ENCODE measurements around the gene GOSR2. TPM values are rescaled to one million over a fixed set of nuclear protein-coding genes. Genes with fewer than 3 reads are reported as not detected.

Gene GOSR2
- polyA plus RNA-seq (2012; ENCODE audit: insufficient read length, low read depth), result 83.3 TPM

- TF ChIP-seq SIN3A (IDR thresholded peaks at IDR 0.05; ENCODE audit: borderline replicate concordance, insufficient read depth, low read length) (peak; percentile 91; the same call in 1 of the 2 replicates), REST (IDR thresholded peaks at IDR 0.05; ENCODE audit: insufficient read depth in 1 of 2, low read depth in 2 of 2, low read length in 2 of 2) (0 out of 4 replicates have a peak, but pooled peaks of 1 of the 2 experiments have one; percentile 23), TAF1 (IDR thresholded peaks at IDR 0.05; ENCODE audit: borderline replicate concordance, insufficient read depth, low read length) (peak; percentile 63; the same call in 1 of the 2 replicates), POLR2AphosphoS5 (IDR thresholded peaks at IDR 0.05; ENCODE audit: low read depth, low read length) (peak; percentile 98), FOXP2 (optimal IDR thresholded peaks at IDR 0.05; ENCODE audit: borderline replicate concordance, extremely low read depth, extremely low read length, insufficient read depth) (no peak)
These were observed at the start of gene GOSR2 for GRCh38 chr17:46922804-46923635. Gene GOSR2 (plus strand): TSS chr17:46923160. CDS start chr17:46923193, 33 bp downstream.

- TF ChIP-seq FOXP2 (optimal IDR thresholded peaks at IDR 0.05; ENCODE audit: borderline replicate concordance, extremely low read depth, extremely low read length, insufficient read depth) (no peak), REST (IDR thresholded peaks at IDR 0.05; ENCODE audit: insufficient read depth in 1 of 2, low read depth in 2 of 2, low read length in 2 of 2) (no peak), TAF1 (IDR thresholded peaks at IDR 0.05; ENCODE audit: borderline replicate concordance, insufficient read depth, low read length) (no peak), SIN3A (IDR thresholded peaks at IDR 0.05; ENCODE audit: borderline replicate concordance, insufficient read depth, low read length) (no peak), POLR2AphosphoS5 (IDR thresholded peaks at IDR 0.05; ENCODE audit: low read depth, low read length) (no peak)
These were observed 48.9 kb upstream of the GOSR2 start for GRCh38 chr17:46873941-46874645.

- no peak for TF ChIP-seq POLR2AphosphoS5 (IDR thresholded peaks at IDR 0.05; ENCODE audit: low read depth, low read length)
- TF ChIP-seq SIN3A (IDR thresholded peaks at IDR 0.05; ENCODE audit: borderline replicate concordance, insufficient read depth, low read length), result no peak
- no peak for TF ChIP-seq REST (IDR thresholded peaks at IDR 0.05; ENCODE audit: insufficient read depth in 1 of 2, low read depth in 2 of 2, low read length in 2 of 2)
- TF ChIP-seq FOXP2 (optimal IDR thresholded peaks at IDR 0.05; ENCODE audit: borderline replicate concordance, extremely low read depth, extremely low read length, insufficient read depth), result no peak
- TF ChIP-seq TAF1 (IDR thresholded peaks at IDR 0.05; ENCODE audit: borderline replicate concordance, insufficient read depth, low read length), result no peak
These were observed 48.1 kb upstream of the GOSR2 start for GRCh38 chr17:46874906-46875305.

GRCh38 chr17:46875849-46876352 lies 47.1 kb upstream of the GOSR2 start:
- TF ChIP-seq POLR2AphosphoS5 (IDR thresholded peaks at IDR 0.05; ENCODE audit: low read depth, low read length), result no peak
- TF ChIP-seq REST (IDR thresholded peaks at IDR 0.05; ENCODE audit: insufficient read depth in 1 of 2, low read depth in 2 of 2, low read length in 2 of 2), result no peak
- no peak for TF ChIP-seq TAF1 (IDR thresholded peaks at IDR 0.05; ENCODE audit: borderline replicate concordance, insufficient read depth, low read length)
- TF ChIP-seq FOXP2 (optimal IDR thresholded peaks at IDR 0.05; ENCODE audit: borderline replicate concordance, extremely low read depth, extremely low read length, insufficient read depth), result no peak
- TF ChIP-seq SIN3A (IDR thresholded peaks at IDR 0.05; ENCODE audit: borderline replicate concordance, insufficient read depth, low read length), result no peak
